Measurements from ENCODE around the gene NAIP.
"Not testable (repeated sequence)": the region's sequence is repeated elsewhere in the genome, so short reads cannot be mapped to it uniquely, and the experiment has no call there.

NAIP gene, protein sequence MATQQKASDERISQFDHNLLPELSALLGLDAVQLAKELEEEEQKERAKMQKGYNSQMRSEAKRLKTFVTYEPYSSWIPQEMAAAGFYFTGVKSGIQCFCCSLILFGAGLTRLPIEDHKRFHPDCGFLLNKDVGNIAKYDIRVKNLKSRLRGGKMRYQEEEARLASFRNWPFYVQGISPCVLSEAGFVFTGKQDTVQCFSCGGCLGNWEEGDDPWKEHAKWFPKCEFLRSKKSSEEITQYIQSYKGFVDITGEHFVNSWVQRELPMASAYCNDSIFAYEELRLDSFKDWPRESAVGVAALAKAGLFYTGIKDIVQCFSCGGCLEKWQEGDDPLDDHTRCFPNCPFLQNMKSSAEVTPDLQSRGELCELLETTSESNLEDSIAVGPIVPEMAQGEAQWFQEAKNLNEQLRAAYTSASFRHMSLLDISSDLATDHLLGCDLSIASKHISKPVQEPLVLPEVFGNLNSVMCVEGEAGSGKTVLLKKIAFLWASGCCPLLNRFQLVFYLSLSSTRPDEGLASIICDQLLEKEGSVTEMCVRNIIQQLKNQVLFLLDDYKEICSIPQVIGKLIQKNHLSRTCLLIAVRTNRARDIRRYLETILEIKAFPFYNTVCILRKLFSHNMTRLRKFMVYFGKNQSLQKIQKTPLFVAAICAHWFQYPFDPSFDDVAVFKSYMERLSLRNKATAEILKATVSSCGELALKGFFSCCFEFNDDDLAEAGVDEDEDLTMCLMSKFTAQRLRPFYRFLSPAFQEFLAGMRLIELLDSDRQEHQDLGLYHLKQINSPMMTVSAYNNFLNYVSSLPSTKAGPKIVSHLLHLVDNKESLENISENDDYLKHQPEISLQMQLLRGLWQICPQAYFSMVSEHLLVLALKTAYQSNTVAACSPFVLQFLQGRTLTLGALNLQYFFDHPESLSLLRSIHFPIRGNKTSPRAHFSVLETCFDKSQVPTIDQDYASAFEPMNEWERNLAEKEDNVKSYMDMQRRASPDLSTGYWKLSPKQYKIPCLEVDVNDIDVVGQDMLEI (N-terminal part only)

DNA sequence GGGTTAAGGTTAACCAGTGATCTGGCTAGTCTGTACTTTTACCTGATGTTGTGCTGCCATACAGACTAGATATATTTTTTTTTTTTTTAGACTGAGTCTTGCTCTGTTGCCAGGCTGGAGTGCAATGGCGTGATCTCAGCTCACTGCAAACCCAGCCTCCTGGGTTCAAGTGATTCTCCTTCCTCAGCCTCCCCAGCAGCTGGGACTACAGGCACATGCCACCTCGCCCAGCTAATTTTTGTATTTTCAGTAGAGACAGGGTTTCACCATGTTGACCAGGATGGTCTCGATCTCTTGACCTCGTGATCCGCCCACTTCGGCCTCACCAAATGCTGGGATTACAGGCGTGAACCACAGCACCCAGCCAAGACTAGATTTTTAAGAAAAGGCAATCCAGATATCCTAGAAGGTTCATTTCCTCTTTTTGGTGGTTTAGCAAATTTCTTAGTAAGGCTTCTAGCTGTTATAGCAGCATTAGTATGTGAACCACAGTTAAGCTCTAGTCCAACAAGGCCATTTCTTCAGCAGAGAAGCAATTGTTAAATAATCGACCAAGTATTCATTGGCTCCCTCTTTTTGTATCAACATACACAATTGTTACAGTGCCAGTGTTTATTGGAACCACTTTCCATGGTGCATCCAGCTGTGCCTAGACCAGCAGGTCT is at the start of gene NAIP:
TSS of gene NAIP (minus strand) at position 51 of the 665 bp plus-strand sequence. CDS start 12,424 bp downstream, outside the sequence.
- not testable (repeated sequence) for DNase-seq

DNA sequence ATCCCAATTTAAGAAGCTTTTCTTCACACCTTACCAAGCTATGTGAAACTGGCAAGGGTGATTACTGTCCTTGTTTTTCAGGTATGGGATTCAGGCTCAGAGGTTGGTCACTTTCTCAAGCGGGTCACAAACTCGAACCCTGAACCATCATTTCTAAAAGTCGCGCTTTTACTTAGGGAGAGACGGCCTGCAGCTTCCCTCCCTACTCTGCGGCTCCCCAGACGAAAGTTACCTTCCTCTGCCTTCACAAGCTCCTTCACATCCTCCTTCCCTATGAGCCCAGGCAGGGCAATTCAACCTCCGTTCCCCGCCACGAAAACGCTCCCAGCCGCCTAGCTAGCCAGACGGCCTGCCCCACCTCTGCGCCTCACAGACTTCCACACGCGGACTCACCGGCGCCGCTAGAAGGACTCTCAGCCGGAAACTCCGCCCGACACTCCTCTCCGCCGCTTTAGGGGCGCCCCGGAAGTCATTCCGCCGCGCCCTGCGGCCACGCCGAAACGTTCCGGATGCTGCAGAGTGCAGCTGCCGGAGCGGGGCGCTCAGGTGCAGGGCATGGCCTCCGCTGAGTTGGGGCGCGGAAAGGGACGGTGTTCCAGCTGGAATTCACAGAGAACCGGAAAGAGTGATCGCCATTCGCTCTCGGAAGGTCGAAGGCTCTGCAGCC is 42.3 kb upstream of the NAIP start, which contains the start of gene GTF2H2:
TSS of gene GTF2H2 (minus strand) at position 415 of the 667 bp plus-strand sequence. CDS start 4,913 bp downstream, outside the sequence.
- DNase-seq = not testable (repeated sequence)

DNA sequence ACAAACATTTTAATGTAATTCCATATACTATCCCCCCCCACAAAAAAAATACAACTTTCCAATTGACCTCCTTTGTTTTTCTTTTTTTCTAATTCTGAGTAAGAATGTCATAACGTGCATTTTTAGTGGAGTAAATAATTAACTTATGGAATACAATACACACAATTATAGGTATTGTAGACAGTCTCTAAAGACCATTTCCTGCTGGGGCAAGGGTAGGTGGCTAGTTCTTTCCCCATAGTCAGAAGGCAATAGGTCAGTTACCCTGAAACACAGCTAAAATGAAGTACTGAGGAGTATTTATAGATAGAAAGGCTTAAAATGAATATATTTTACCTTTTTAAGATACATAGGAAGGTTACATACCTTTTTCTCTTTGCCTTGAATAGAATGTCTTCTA is 36.2 kb upstream of the NAIP start:
- DNase-seq = not testable (repeated sequence)

DNA sequence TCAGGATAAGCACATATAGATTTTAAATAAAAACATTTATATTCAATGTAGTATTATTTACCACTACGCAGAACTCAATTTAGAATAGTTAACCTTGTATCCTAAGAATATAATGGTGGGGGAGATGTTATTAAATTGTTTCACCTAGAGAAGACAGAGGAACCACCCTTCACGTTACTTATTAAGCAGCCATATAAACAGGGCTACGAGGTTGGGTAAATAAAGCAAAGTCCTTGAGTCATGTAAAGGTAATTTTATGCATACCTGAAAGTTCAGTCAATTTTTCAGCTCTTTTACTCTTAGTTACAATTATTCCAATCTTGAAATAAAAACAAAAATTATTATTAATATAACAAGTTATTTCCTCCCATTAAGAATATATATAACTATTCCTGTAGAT is 34.3 kb upstream of the NAIP start:
- DNase-seq = not testable (repeated sequence)

DNA sequence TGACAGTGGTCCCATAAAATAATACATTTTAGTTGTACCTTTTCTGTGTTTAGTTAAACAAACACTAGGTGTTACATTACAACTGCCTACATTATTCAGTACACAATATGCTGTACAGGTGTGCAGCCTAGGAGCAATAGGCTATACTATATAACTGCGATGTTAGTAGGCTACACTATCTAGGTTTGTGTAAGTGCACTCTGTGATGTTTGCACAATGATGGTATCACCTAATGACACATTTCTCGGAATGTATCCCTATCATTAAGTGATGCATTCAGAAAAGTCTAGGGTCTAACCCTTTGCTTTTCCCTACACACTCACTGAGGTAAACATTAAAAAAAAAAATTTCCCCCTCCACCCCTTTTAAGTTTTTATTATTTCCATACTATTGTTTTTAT is 19.7 kb upstream of the NAIP start:
- not testable (repeated sequence) for DNase-seq

DNA sequence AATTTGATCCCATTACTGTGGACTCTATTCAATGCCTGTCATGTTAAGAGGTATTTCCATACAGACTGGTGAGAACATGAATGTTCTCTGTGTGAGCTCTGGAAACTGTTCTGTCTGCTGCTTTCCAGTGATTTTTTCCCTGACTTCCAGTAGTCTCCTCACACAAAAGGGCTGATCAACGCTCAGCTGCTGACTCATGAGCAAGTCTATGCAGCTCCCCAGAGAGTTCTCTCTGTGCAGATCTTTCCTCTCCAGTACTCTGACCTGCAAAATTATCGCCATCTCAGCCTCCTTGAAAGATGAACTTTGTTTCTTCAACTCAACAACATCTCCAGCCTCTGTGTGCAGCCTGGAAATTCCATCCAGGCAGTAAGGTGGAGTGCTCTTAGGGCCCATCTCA is 19.0 kb upstream of the NAIP start:
- DNase-seq = not testable (repeated sequence)

DNA sequence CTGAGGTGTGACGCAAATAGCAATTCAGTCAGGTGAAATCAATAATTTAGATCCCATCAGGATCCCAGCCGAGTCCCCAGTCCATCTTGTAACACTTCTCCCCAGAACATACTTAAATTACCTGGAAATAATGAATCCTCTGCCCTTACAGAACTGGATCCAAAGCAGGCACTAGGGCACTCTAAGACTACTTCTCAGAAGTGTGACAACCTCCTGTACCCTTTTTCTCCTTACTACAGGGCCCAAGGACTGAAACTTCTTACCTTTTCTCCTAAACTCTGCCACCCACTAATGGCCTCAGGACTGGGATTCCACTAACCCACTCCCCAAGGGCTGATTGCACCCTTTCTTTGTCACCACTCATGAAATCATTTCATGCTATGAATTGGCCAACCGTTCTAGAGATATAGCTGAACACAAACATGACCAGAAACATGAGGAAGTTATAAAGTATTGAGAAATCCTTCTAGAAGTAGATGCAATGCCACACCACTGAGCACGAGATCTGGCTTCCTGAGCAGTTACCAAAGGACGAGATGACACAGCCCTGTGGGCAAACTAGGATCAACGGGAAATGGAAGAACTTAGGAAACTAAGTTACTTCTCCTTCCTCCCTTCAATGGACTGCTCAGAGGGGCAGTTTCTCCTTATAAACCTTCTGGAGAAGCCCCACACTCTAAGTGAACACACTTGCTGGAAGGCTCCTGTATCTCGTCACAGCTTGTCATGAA is 6.1 kb upstream of the NAIP start:
- DNase-seq = not testable (repeated sequence)

DNA sequence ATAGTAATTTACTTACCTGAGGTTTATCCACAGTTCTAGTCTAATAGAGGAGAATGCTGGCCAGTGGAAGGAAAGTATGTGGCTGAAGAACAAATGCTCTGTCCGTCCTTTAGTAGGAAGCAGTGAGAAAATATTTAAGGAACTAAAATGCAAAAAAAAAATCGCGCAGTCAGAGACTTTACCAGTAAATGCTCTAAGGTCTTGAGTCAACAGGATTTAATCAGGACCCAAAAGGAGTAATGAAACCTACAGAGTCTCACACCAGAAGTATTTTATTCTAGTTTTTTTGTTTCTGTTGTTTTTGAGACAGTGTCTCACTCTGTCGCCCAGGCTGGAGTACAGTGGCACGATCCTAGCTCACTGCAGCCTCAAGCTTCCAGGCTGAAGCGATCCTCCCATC is 4.5 kb downstream of the NAIP start:
- DNase-seq = not testable (repeated sequence)

DNA sequence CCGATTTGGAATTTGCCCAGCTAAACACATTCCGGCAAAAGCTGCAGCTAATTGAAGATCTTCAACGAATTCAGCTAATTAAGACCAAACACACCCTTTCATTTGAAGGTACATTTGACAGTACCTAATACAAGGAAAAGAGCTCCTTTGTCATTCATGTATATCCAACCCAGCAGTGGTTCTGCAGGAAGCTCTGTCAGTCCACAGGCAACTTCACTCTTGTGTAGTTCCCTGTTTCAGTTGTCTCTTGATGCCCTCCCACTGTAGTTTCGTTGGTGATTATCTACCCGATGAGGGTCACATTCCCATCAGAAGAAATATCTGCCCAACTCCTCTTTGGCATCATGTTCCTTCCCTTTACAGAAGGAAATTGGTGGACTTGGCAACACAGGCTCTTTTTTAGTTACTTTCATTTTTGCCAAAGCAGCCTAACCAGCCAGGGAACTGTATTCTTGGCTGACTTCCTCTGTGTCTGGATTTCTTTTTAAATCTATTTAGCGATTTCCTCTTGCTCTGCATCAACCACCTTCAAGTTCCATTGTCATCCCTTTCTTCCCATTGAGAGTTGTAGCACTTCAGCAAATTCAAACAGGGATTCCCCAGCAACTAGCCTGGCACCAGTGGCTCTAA is 6.6 kb downstream of the NAIP start:
- not testable (repeated sequence) for DNase-seq

DNA sequence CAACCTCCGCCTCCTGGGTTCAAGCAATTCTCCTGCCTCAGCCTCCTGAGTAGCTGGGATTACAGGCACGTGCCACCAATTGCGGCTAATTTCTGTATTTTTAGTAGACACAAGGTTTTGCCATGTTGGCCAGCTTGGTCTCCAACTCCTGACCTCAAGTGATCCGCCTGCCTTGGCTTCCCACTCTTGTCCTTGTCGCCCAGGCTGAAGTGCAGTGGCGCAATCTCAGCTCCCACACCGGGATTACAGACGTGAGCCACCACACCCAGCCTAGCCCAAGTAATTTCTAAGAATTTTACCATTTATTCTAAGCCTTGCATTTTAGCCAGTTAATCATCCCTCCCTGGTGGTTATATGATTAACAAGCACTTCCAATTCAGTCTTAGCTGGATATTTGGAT is 11.0 kb downstream of the NAIP start:
- no peak for DNase-seq

DNA sequence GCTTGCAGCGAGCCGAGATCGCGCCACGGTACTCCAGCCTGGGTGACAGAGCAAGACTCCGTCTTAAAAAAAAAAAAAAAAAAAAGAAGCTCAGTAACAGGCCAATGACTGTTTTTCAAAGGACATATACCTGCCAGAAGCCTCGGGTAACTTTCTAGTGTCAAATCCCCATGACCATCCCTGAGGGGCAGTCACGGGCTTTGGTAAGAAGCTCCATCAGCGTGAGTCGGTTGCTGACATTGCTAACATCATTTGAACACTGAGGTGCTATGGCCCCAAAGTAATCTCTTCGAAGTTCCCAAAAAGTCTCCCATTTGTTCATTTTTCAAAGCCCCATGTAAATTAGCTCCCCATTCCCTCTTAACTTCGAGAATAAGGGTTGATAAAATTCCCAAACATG is 11.6 kb downstream of the NAIP start:
- DNase-seq = peak; percentile 0

DNA sequence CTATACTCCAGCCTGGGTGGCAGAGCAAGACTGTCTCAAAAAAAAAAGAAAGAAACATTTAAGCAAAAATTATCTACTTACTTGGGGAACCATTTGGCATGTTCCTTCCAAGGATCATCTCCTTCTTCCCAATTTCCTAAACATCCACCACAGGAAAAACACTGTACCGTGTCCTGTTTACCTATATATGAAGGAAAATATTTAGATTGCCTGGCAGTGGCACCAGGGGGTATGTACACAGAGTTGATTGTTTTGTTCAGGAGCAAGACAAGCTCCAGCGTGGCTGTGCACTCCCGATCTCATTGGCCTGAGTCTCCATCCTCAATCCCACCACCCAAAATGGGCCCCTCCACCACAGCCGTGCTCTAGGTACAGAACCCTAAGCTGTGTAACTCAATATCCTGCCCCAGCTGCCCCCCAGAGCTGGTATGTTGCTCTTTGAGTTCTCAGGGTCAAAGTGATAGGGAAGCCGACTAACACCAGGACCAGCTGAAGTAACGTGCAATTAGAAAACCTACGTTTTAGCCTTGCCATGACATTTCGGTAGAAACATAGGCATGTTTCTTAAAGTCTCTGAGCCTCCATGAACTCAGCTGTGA is 13.8 kb downstream of the NAIP start:
- no peak for DNase-seq

DNA sequence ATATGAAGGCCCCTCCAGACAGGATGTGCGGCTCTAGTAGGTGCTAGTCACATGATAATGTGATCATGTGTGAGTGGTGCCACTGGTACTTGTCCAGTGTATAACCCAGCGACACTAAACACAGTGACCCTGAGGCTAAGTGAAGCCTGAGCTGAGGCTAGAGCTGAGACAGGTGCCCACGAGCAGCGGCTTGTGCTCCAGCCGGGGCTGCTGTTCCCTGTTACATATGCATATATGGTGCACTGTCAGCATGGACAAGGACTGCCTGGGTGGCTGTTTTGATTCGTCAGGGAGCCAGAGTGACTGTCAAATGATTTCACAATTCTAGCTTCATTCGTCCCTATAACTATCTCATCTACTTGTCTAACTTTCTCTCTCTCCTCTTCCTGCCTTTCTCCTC is 18.2 kb downstream of the NAIP start:
- DNase-seq = not testable (repeated sequence)

DNA sequence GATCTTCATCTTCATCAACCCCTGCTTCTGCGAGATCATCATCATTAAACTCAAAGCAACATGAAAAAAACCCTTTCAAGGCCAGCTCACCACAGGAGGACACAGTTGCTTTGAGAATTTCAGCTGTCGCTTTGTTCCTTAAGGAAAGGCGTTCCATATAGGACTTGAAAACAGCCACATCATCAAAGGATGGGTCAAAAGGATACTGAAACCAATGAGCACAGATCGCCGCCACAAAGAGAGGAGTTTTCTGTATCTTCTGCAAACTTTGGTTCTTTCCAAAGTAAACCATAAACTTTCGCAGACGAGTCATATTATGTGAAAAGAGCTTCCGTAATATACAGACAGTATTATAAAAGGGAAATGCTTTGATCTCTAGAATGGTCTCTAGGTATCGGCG is 40.3 kb downstream of the NAIP start:
- not testable (repeated sequence) for DNase-seq

DNA sequence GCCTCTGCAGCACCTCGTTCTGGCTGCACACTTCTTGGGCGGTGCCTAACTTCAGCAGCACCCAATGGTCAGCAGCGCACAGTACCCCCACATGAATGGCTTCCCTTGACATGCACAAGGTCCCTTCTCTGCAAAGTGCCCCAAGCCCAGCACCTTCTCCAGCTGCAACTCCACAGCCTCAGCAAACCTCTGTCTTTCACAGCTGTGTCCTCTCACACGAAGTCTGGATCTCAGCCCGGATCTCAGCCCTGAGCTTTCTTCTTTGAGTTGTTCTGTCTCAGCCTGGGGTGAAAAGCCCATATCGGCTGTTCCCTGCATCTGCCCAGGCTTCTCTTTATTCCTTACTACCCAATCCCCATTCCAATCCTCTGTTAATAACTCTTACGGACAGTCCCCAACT is 57.9 kb downstream of the NAIP start:
- not testable (repeated sequence) for DNase-seq

DNA sequence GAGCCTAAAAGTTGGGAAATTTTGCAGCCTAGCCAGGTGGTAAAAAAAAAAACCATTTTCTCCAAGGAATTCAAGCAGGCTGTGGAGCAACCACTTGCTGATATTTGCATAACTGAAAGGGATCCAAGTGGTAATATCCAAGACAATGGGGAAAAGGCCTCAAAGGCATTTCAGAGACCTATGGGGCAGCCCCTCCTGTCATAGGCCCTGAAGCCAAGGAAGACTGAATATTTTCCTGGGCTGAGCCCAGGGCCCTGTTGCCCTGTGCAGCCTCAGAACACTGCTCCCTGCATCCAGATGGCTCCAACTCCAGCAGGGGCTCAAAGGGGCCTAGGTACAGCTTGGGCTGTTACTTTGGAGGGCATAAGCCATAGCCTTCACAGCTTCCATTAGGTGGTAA is 60.6 kb downstream of the NAIP start:
- not testable (repeated sequence) for DNase-seq

DNA sequence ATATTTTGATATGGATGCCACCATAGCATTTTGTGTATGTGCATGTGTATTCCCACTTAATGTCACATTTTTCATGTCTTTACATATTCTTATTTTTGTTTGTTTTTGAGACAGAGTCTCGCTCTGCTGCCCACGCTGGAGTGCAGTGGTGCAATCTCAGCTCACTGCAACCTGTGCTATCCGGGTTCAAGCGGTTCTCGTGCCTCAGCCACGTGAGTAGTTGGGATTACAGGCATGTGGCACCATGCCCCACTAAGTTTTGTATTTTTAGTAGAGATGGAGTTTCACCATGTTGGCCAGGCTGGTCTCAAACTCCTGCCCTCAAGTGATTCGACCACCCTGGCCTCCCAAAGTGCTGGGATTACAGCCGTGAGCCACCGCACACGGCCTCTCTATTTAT is 72.1 kb downstream of the NAIP start:
- not testable (repeated sequence) for DNase-seq

DNA sequence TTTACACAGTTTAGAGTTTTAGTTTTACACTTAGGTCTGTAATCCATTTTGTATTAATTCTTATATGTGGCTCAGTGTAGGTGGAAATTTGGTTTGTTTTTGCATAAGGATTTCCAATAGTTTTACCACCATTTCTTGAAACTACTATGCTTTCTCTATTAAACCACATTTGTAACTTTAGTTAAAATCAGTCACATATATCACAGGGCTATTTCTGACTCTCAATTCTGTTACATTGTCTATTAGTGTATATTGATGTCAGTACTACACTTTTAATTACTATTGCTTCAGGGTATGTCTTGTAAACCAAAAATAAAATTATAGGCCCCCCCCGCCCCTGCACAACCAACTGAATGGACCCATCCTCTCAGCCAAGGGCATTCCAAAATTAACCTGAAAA is 92.6 kb downstream of the NAIP start:
- DNase-seq = not testable (repeated sequence)

DNA sequence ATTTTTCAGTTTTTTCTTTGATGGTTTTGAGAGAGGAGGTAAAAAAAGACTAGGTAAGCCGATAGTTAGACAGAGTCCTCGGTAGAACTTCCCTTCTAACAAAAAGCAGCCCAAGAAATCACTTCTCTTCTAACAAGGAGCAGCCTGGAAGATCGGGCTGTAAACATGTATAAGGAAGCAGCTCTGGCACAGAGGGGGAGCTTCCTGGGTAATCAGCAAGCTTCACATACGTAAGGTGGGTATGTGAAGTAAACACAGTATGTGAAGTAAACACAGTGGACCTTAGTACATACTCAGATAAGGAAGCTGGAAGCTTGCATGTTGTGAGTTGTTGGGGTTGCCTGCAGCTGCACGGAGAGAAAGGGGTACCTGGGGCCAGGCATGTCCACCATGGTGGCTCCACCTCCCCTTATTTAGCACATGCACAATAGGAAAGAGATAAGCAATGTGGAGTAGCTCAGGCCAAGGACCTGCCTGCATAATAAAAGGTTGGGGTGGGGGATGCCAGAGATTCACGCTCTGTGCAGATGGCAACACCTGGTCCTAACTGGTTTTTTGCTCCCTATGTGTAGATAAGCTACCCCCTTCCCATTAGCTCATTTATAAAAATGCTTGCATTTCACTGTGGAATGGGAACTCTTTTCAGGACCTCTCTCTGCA is 93.3 kb downstream of the NAIP start:
- DNase-seq = not testable (repeated sequence)

DNA sequence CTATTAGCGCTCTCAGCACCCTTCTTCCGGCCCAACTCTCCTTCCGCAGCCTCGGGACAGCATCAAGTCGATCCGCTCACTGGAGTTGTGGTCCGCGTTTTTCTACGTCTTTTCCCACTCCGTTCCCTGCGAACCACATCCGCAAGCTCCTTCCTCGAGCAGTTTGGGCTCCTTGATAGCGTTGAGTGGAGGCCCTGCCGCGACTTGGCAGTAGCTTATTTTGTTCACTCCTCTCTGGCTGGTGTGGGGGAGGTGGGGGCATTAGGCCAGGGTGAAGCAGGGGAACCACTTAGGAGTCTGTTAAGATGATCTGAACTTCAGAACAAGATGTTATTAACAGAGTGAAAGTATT is 100.0 kb downstream of the NAIP start:
- DNase-seq = not testable (repeated sequence)

All from retina (tissue), 1 donor.